Aorta (tissue), 5 donors: ENCODE results near the gene BCDIN3D. TPM values are rescaled to one million over a fixed set of nuclear protein-coding genes. Genes with fewer than 3 reads are reported as not detected.
"Not testable (repeated sequence)": the region's sequence is repeated elsewhere in the genome, so short reads cannot be mapped to it uniquely, and the experiment has no call there.

Experiments used
- ATAC-seq: fragments of 200-7000 bp; cut with Tn5 transposase; one replicate; pipeline ENCODE4 v1.9.1; 2022; ENCODE audit warnings: moderate library complexity; ENCODE audit not compliant: low FRiP score
- DNase-seq, 2 donors: peaks; one replicate each; pipeline ENCODE4 v3.0.0-alpha.2; 2020
- H3K27ac ChIP-seq, 2 donors: one replicate each; pipeline ENCODE4 v1.5.1; 2013; ENCODE audit warnings: low read length in 2 of 2, mild to moderate bottlenecking in 2 of 2, moderate library complexity in 2 of 2, control low read depth in 1 of 2, inconsistent platforms in 1 of 2, low read depth in 1 of 2
- H3K27me3 ChIP-seq, 2 donors: one replicate each; pipeline ENCODE4 v1.6.1; 2013; ENCODE audit warnings: control low read depth in 1 of 2, low read length in 1 of 2, mild to moderate bottlenecking in 1 of 2, moderate library complexity in 1 of 2; ENCODE audit not compliant: insufficient read depth in 2 of 2, control insufficient read depth in 1 of 2
- H3K36me3 ChIP-seq, 2 donors: one replicate each; pipeline ENCODE4 v1.6.1; 2013; ENCODE audit warnings: control low read depth in 1 of 2, low read length in 1 of 2, mild to moderate bottlenecking in 1 of 2; ENCODE audit not compliant: insufficient read depth in 2 of 2, control insufficient read depth in 1 of 2
- H3K4me1 ChIP-seq, 2 donors: one replicate each; pipeline ENCODE4 v1.6.1; 2013; ENCODE audit warnings: low read length in 2 of 2, control low read depth in 1 of 2, mild to moderate bottlenecking in 1 of 2, moderate library complexity in 1 of 2; ENCODE audit not compliant: insufficient read depth in 2 of 2, control insufficient read depth in 1 of 2
- H3K4me3 ChIP-seq, 2 donors: one replicate each; pipeline ENCODE4 v1.5.1; 2013; ENCODE audit warnings: low read length in 2 of 2, control low read depth in 1 of 2, mild to moderate bottlenecking in 1 of 2
- H3K9me3 ChIP-seq: one replicate; pipeline ENCODE4 v1.6.1; 2013; ENCODE audit warnings: mild to moderate bottlenecking, low read length; ENCODE audit not compliant: control insufficient read depth
- WGBS, 2 donors: extraction: QIAGEN DNeasy Blood & Tissue Kit; methylation state at CpG; one replicate each; pipeline ENCODE4 v1.1.7; 2013; 5-methylcytosine and 5-hydroxymethylcytosine counted together
- intact Hi-C, 2 donors: fragments of 100-400 bp; cut with DNase I; formaldehyde crosslinking; loops; one replicate each; pipeline versions ENCODE4 v1.14.2 to v1.15.0; 2022
- polyA plus RNA-seq, 2 donors: library from polyadenylated mRNA; stranded (reverse); fragments of 200-250 nt; gene quantifications; one replicate each; pipeline ENCODE4 v1.2.3, GENCODE V29; 2013
- total RNA-seq, 2 donors: library from RNA; stranded (reverse); fragmentation: NEBNext Ultra II Directional; extraction: Animal tissue kit (Norgen Biotek cat#: 25700); gene quantifications; one replicate each; pipeline ENCODE4 v1.2.1, GENCODE V29; 2021
- donor health status: healthy with polysubstance abuse.
- donor health status: Bipolar disorder and iron deficiency.
- donor health status: DM: no; HTN: no; CAD: no.
- donor health status: DM: no; HTN: no; CAD: no.
- donor health status: DM: yes; HTN: yes; CAD: no.

Gene BCDIN3D
- total and polyA plus RNA-seq, 4 donors, result 1.5 to 5.0 (median 2.5) TPM

- Histone ChIP-seq H3K4me1 (no peaks in the 10 kb centered on the region), H3K9me3 (no peaks in the 10 kb centered on the region), H3K4me3 (no peak overlapping the region), H3K27me3 (no peaks in the 10 kb centered on the region), H3K36me3 (no peaks in the 10 kb centered on the region), H3K27ac (no peak overlapping the region)
- intact Hi-C loops, result no loop called here
- ATAC-seq, result no peak
- peak; percentile 16 to 31 for DNase-seq
- WGBS, 2 donors, result 86 to 89% methylated on average over 5 of the region's 5 CpGs
Measured at GRCh38 chr12:49880756-49881414, 38.0 kb upstream of the BCDIN3D start.

DNA sequence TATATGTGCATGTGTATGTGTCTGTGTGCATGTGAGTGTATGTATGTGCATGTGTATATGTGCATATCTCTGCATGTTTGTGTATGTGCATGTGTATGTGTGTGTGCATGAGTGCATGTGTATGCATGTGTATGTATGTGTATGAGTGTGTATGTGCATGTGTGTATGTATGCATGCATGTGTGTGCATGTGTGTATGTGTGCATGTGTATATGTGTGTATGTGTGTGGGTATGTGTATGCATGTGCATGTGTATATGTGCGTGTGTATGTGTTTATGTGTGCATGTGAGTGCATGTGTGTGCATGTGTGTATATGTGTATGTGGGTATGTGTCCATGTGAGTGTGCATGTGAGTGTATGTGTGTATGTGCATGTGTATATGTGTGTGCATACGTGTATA is 36.2 kb upstream of the BCDIN3D start:
- H3K27ac ChIP-seq, intact Hi-C loops, H3K9me3 ChIP-seq, H3K4me3 ChIP-seq, H3K4me1 ChIP-seq, DNase-seq, ATAC-seq, H3K36me3 ChIP-seq, H3K27me3 ChIP-seq: not testable (repeated sequence)
- WGBS, 2 donors, result 91 to 96% methylated on average over 2 of the region's 2 CpGs

- H3K27ac ChIP-seq, result no peak overlapping the region
- intact Hi-C loops, result no loop called here
- no peak for ATAC-seq
- no peaks in the 10 kb centered on the region for H3K4me1 ChIP-seq
- H3K9me3 ChIP-seq, result no peaks in the 10 kb centered on the region
- 82 to 83% methylated on average over 2 of the region's 2 CpGs for WGBS, 2 donors
- H3K27me3 ChIP-seq, result no peaks in the 10 kb centered on the region
- H3K36me3 ChIP-seq, result no peaks in the 10 kb centered on the region
- H3K4me3 ChIP-seq, result no peak overlapping the region
- no peak for DNase-seq
Measured at GRCh38 chr12:49878021-49878420, 35.1 kb upstream of the BCDIN3D start.

GRCh38 chr12:49877066-49877465 is 34.2 kb upstream of the BCDIN3D start:
- Histone ChIP-seq H3K4me1 (no peaks in the 10 kb centered on the region), H3K36me3 (no peaks in the 10 kb centered on the region), H3K4me3 (no peak overlapping the region), H3K27me3 (no peaks in the 10 kb centered on the region), H3K27ac (no peak overlapping the region), H3K9me3 (no peaks in the 10 kb centered on the region)
- no peak for ATAC-seq
- intact Hi-C loops, result no loop called here
- 71 to 80% methylated on average over 5 of the region's 5 CpGs for WGBS, 2 donors
- DNase-seq, result peak in 1 of 2 donors; percentile 27

DNA sequence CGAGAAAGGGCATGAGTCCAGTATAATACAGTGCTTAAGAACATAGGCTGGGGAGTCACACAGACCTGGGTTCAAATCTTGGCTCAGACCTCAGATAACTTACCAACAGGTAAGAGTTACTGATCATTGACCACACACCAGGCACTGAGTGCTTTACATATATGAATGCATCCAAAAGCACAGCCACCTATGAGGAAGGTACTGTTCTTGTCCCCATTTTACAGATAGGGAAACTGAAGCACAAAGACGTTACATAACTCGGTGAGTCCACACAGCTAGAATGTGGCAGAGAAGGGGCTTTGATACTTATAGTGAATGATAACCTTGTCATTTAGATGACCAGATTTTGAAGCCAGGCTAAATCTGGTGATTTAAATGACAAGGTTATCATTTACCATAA is 33.2 kb upstream of the BCDIN3D start:
- no peak for ATAC-seq
- no peaks in the 10 kb centered on the region for H3K36me3 ChIP-seq
- H3K9me3 ChIP-seq, result no peaks in the 10 kb centered on the region
- H3K27ac ChIP-seq, result no peak overlapping the region
- H3K27me3 ChIP-seq, result no peaks in the 10 kb centered on the region
- no peak for DNase-seq
- H3K4me1 ChIP-seq, result no peaks in the 10 kb centered on the region
- intact Hi-C loops, result no loop called here
- H3K4me3 ChIP-seq, result no peak overlapping the region
- 86 to 91% methylated on average over 3 of the region's 3 CpGs for WGBS, 2 donors

GRCh38 chr12:49875115-49875720 is 32.3 kb upstream of the BCDIN3D start:
- peak in 1 of 2 donors; percentile 33 for DNase-seq
- no peaks in the 10 kb centered on the region for H3K27me3 ChIP-seq
- no peaks in the 10 kb centered on the region for H3K9me3 ChIP-seq
- no peak overlapping the region for H3K4me3 ChIP-seq
- intact Hi-C loops, result no loop called here
- H3K4me1 ChIP-seq, result no peaks in the 10 kb centered on the region
- no peaks in the 10 kb centered on the region for H3K36me3 ChIP-seq
- 92 to 94% methylated on average over 9 of the region's 9 CpGs for WGBS, 2 donors
- H3K27ac ChIP-seq, result no peak overlapping the region
- ATAC-seq, result no peak

GRCh38 chr12:49874142-49874897 is 31.4 kb upstream of the BCDIN3D start:
- Histone ChIP-seq H3K4me3 (no peak overlapping the region), H3K9me3 (no peaks in the 10 kb centered on the region), H3K4me1 (no peaks in the 10 kb centered on the region), H3K27me3 (no peaks in the 10 kb centered on the region), H3K36me3 (no peaks in the 10 kb centered on the region), H3K27ac (no peak overlapping the region)
- ATAC-seq, result no peak
- DNase-seq, result peak in 1 of 2 donors; percentile 48
- intact Hi-C loops, result no loop called here
- 74 to 75% methylated on average over 12 of the region's 12 CpGs for WGBS, 2 donors

- ATAC-seq (no peak), DNase-seq (peak; percentile 51 to 55)
- H3K9me3 ChIP-seq, result no peaks in the 10 kb centered on the region
- no peak overlapping the region for H3K27ac ChIP-seq
- no peaks in the 10 kb centered on the region for H3K4me1 ChIP-seq
- 39 to 43% methylated on average over 3 of the region's 3 CpGs for WGBS, 2 donors
- no peaks in the 10 kb centered on the region for H3K27me3 ChIP-seq
- H3K4me3 ChIP-seq, result no peak overlapping the region
- intact Hi-C loops, result no loop called here
- H3K36me3 ChIP-seq, result no peaks in the 10 kb centered on the region
Measured at GRCh38 chr12:49873361-49873934, 30.5 kb upstream of the BCDIN3D start.
